Measurements from ENCODE around the gene ZNF280B.
"Not testable (repeated sequence)": the region's sequence is repeated elsewhere in the genome, so short reads cannot be mapped to it uniquely, and the experiment has no call there.

The ZNF280B gene

DNA sequence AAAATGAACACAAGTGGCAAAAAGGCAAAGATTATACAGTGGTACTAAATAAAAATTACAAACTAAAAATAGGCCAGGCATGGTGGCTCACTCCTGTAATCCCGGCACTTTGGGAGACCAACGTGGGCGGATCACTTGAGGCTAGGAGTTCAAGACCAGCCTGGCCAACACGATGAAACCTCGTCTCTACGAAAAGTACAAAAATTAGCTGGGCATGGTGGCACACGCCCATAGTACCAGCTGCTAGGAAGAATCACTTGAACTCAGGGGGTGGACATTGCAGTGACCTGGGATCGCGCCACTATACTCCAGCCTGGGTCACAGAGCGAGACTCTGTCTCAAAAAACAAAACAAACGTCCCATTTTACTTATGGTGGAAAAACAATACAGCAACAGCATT, 24.5 kb downstream of the ZNF280B start:
- H3K4me1 ChIP-seq (ENCODE audit: control insufficient read depth in 1 of 2, insufficient read depth in 2 of 2, low read length in 2 of 2), result no peaks in the 10 kb centered on the region
- H3K4me3 ChIP-seq (ENCODE audit: low read depth in 1 of 2, low read length in 2 of 2), result no peak overlapping the region
- H3K9me3 ChIP-seq (ENCODE audit: control insufficient read depth in 1 of 2, low read length in 2 of 2), result no peaks in the 10 kb centered on the region
- no peaks in the 10 kb centered on the region for H3K27me3 ChIP-seq (ENCODE audit: control insufficient read depth in 1 of 2, insufficient read depth in 2 of 2, low read length in 2 of 2)
- no peak overlapping the region for H3K9ac ChIP-seq (ENCODE audit: low read depth in 1 of 2, low read length in 2 of 2)
- H3K36me3 ChIP-seq (ENCODE audit: control insufficient read depth in 1 of 2, insufficient read depth in 2 of 2, low read length in 2 of 2), result no peaks in the 10 kb centered on the region
- no peak overlapping the region for H3K27ac ChIP-seq (ENCODE audit: low read depth, low read length)

DNA sequence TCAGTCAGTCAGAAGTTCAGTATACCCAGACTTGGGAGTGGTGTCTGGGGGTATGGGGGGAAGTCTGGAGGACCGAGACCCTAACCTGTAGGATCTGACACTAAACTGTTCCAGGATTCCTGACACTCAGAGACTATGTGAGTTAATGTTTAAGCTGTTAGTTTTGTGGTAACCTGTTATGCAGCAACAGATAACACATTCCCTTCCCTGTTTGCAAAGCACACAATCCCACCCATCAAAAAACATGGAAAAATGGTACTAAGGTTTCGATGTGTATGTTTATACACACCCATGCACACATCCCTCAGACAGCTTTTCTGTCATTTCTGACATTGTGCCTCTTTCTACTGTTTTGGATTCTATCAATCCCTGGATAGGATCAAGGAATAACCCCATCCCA, 27.6 kb downstream of the ZNF280B start:
- Histone ChIP-seq H3K4me1 (ENCODE audit: control insufficient read depth in 1 of 2, insufficient read depth in 2 of 2, low read length in 2 of 2) (no peaks in the 10 kb centered on the region), H3K9ac (ENCODE audit: low read depth in 1 of 2, low read length in 2 of 2) (no peak overlapping the region), H3K4me3 (ENCODE audit: low read depth in 1 of 2, low read length in 2 of 2) (no peak overlapping the region), H3K36me3 (ENCODE audit: control insufficient read depth in 1 of 2, insufficient read depth in 2 of 2, low read length in 2 of 2) (no peaks in the 10 kb centered on the region), H3K9me3 (ENCODE audit: control insufficient read depth in 1 of 2, low read length in 2 of 2) (no peaks in the 10 kb centered on the region), H3K27ac (ENCODE audit: low read depth, low read length) (no peak overlapping the region), H3K27me3 (ENCODE audit: control insufficient read depth in 1 of 2, insufficient read depth in 2 of 2, low read length in 2 of 2) (no peaks in the 10 kb centered on the region)

- H3K27me3 ChIP-seq (ENCODE audit: control insufficient read depth in 1 of 2, insufficient read depth in 2 of 2, low read length in 2 of 2), result no peaks in the 10 kb centered on the region
- no peaks in the 10 kb centered on the region for H3K4me1 ChIP-seq (ENCODE audit: control insufficient read depth in 1 of 2, insufficient read depth in 2 of 2, low read length in 2 of 2)
- no peaks in the 10 kb centered on the region for H3K9me3 ChIP-seq (ENCODE audit: control insufficient read depth in 1 of 2, low read length in 2 of 2)
- no peak overlapping the region for H3K9ac ChIP-seq (ENCODE audit: low read depth in 1 of 2, low read length in 2 of 2)
- no peak overlapping the region for H3K27ac ChIP-seq (ENCODE audit: low read depth, low read length)
- H3K4me3 ChIP-seq (ENCODE audit: low read depth in 1 of 2, low read length in 2 of 2), result no peak overlapping the region
- no peaks in the 10 kb centered on the region for H3K36me3 ChIP-seq (ENCODE audit: control insufficient read depth in 1 of 2, insufficient read depth in 2 of 2, low read length in 2 of 2)
Measured at GRCh38 chr22:22479999-22480532, 28.5 kb downstream of the ZNF280B start.

- H3K4me3 ChIP-seq (ENCODE audit: low read depth in 1 of 2, low read length in 2 of 2), result no peak overlapping the region
- H3K36me3 ChIP-seq (ENCODE audit: control insufficient read depth in 1 of 2, insufficient read depth in 2 of 2, low read length in 2 of 2), result no peaks in the 10 kb centered on the region
- H3K27ac ChIP-seq (ENCODE audit: low read depth, low read length), result no peak overlapping the region
- no peaks in the 10 kb centered on the region for H3K4me1 ChIP-seq (ENCODE audit: control insufficient read depth in 1 of 2, insufficient read depth in 2 of 2, low read length in 2 of 2)
- no peak overlapping the region for H3K9ac ChIP-seq (ENCODE audit: low read depth in 1 of 2, low read length in 2 of 2)
- H3K9me3 ChIP-seq (ENCODE audit: control insufficient read depth in 1 of 2, low read length in 2 of 2), result no peaks in the 10 kb centered on the region
- no peaks in the 10 kb centered on the region for H3K27me3 ChIP-seq (ENCODE audit: control insufficient read depth in 1 of 2, insufficient read depth in 2 of 2, low read length in 2 of 2)
Measured at GRCh38 chr22:22479116-22479515, 29.4 kb downstream of the ZNF280B start.

DNA sequence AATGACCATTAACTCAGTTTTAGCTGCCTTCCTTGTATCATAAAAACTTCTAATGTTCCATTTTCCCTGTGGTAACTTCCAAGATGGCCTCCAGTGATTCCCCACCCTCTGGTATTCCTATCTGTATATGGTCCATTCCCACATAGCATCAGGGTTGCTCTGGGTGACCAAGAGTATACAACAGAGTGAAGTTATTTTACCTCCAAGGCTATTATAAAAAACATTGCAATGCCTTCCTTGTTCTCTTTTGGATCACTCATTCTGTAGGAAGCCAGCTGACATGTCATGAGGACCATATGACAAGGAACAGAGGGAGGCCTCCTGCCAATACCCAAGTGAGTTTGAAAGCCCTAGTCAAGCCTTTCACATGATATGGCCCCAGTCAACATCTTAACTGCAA, 30.1 kb downstream of the ZNF280B start:
- H3K4me1 ChIP-seq (ENCODE audit: control insufficient read depth in 1 of 2, insufficient read depth in 2 of 2, low read length in 2 of 2), result no peaks in the 10 kb centered on the region
- no peak overlapping the region for H3K27ac ChIP-seq (ENCODE audit: low read depth, low read length)
- H3K27me3 ChIP-seq (ENCODE audit: control insufficient read depth in 1 of 2, insufficient read depth in 2 of 2, low read length in 2 of 2), result no peaks in the 10 kb centered on the region
- H3K36me3 ChIP-seq (ENCODE audit: control insufficient read depth in 1 of 2, insufficient read depth in 2 of 2, low read length in 2 of 2), result no peaks in the 10 kb centered on the region
- no peaks in the 10 kb centered on the region for H3K9me3 ChIP-seq (ENCODE audit: control insufficient read depth in 1 of 2, low read length in 2 of 2)
- H3K4me3 ChIP-seq (ENCODE audit: low read depth in 1 of 2, low read length in 2 of 2), result no peak overlapping the region
- no peak overlapping the region for H3K9ac ChIP-seq (ENCODE audit: low read depth in 1 of 2, low read length in 2 of 2)

GRCh38 chr22:22474733-22475132, 33.8 kb downstream of the ZNF280B start:
- Histone ChIP-seq H3K4me3 (ENCODE audit: low read depth in 1 of 2, low read length in 2 of 2) (no peak overlapping the region), H3K9ac (ENCODE audit: low read depth in 1 of 2, low read length in 2 of 2) (no peak overlapping the region), H3K36me3 (ENCODE audit: control insufficient read depth in 1 of 2, insufficient read depth in 2 of 2, low read length in 2 of 2) (no peaks in the 10 kb centered on the region), H3K9me3 (ENCODE audit: control insufficient read depth in 1 of 2, low read length in 2 of 2) (peaks cover 0 to under 1% of the 10 kb centered on the region in 2 donors), H3K27me3 (ENCODE audit: control insufficient read depth in 1 of 2, insufficient read depth in 2 of 2, low read length in 2 of 2) (no peaks in the 10 kb centered on the region), H3K27ac (ENCODE audit: low read depth, low read length) (no peak overlapping the region), H3K4me1 (ENCODE audit: control insufficient read depth in 1 of 2, insufficient read depth in 2 of 2, low read length in 2 of 2) (no peaks in the 10 kb centered on the region)

- H3K36me3 ChIP-seq (ENCODE audit: control insufficient read depth in 1 of 2, insufficient read depth in 2 of 2, low read length in 2 of 2); H3K27me3 ChIP-seq (ENCODE audit: control insufficient read depth in 1 of 2, insufficient read depth in 2 of 2, low read length in 2 of 2); H3K4me3 ChIP-seq (ENCODE audit: low read depth in 1 of 2, low read length in 2 of 2); H3K4me1 ChIP-seq (ENCODE audit: control insufficient read depth in 1 of 2, insufficient read depth in 2 of 2, low read length in 2 of 2); H3K27ac ChIP-seq (ENCODE audit: low read depth, low read length); H3K9me3 ChIP-seq (ENCODE audit: control insufficient read depth in 1 of 2, low read length in 2 of 2); H3K9ac ChIP-seq (ENCODE audit: low read depth in 1 of 2, low read length in 2 of 2): not testable (repeated sequence)
Measured at GRCh38 chr22:22471104-22471503, 37.4 kb downstream of the ZNF280B start.

DNA sequence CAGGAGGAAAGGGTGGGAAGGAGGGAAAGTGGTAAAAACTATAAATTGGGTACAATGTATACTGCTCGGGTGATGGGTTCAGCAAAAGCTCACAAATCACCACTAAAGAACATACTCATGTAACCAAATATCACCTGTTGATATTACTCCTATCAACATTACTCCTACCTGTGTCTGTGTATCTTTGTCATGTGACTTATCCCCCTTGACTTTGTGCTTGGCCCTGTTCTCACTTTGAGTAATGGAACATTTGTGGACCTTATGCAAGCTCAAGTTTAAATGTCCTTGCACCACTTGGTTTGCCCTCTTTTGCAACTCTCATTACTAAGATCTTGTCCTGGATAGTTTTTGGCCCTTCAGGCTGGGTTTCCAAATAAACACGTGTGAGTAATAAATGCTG, 39.0 kb downstream of the ZNF280B start:
- H3K4me1 ChIP-seq (ENCODE audit: control insufficient read depth in 1 of 2, insufficient read depth in 2 of 2, low read length in 2 of 2), result no peaks in the 10 kb centered on the region
- H3K36me3 ChIP-seq (ENCODE audit: control insufficient read depth in 1 of 2, insufficient read depth in 2 of 2, low read length in 2 of 2), result no peaks in the 10 kb centered on the region
- H3K9ac ChIP-seq (ENCODE audit: low read depth in 1 of 2, low read length in 2 of 2), result no peak overlapping the region
- no peaks in the 10 kb centered on the region for H3K27me3 ChIP-seq (ENCODE audit: control insufficient read depth in 1 of 2, insufficient read depth in 2 of 2, low read length in 2 of 2)
- H3K27ac ChIP-seq (ENCODE audit: low read depth, low read length), result no peak overlapping the region
- no peak overlapping the region for H3K4me3 ChIP-seq (ENCODE audit: low read depth in 1 of 2, low read length in 2 of 2)
- peaks cover 0 to 4% of the 10 kb centered on the region in 2 donors for H3K9me3 ChIP-seq (ENCODE audit: control insufficient read depth in 1 of 2, low read length in 2 of 2)

- H3K27ac ChIP-seq (ENCODE audit: low read depth, low read length); H3K4me1 ChIP-seq (ENCODE audit: control insufficient read depth in 1 of 2, insufficient read depth in 2 of 2, low read length in 2 of 2); H3K4me3 ChIP-seq (ENCODE audit: low read depth in 1 of 2, low read length in 2 of 2); H3K36me3 ChIP-seq (ENCODE audit: control insufficient read depth in 1 of 2, insufficient read depth in 2 of 2, low read length in 2 of 2); H3K9me3 ChIP-seq (ENCODE audit: control insufficient read depth in 1 of 2, low read length in 2 of 2); H3K9ac ChIP-seq (ENCODE audit: low read depth in 1 of 2, low read length in 2 of 2); H3K27me3 ChIP-seq (ENCODE audit: control insufficient read depth in 1 of 2, insufficient read depth in 2 of 2, low read length in 2 of 2): not testable (repeated sequence)
Measured at GRCh38 chr22:22468794-22469469, 39.6 kb downstream of the ZNF280B start.

- Histone ChIP-seq H3K9ac (ENCODE audit: low read depth in 1 of 2, low read length in 2 of 2) (no peak overlapping the region), H3K27me3 (ENCODE audit: control insufficient read depth in 1 of 2, insufficient read depth in 2 of 2, low read length in 2 of 2) (peaks cover 0 to 7% of the 10 kb centered on the region in 2 donors), H3K4me1 (ENCODE audit: control insufficient read depth in 1 of 2, insufficient read depth in 2 of 2, low read length in 2 of 2) (no peaks in the 10 kb centered on the region), H3K36me3 (ENCODE audit: control insufficient read depth in 1 of 2, insufficient read depth in 2 of 2, low read length in 2 of 2) (no peaks in the 10 kb centered on the region), H3K27ac (ENCODE audit: low read depth, low read length) (no peak overlapping the region), H3K4me3 (ENCODE audit: low read depth in 1 of 2, low read length in 2 of 2) (no peak overlapping the region), H3K9me3 (ENCODE audit: control insufficient read depth in 1 of 2, low read length in 2 of 2) (peaks cover 0 to 4% of the 10 kb centered on the region in 2 donors)
Measured at GRCh38 chr22:22467112-22467511, 41.4 kb downstream of the ZNF280B start.
